AG04450 (cell line): ENCODE results near the gene ST3GAL6. TPM values are rescaled to one million over a fixed set of nuclear protein-coding genes. Genes with fewer than 3 reads are reported as not detected.
A peak's percentile ranks its signal among the peaks of the same experiment; 100 is the strongest.

ENCODE experiments used
- CTCF ChIA-PET: fragments of 300-600, 350-600 bp; formaldehyde crosslinking; extraction: SDS; loops from one replicate; lab custom pipeline; 2022; ENCODE audit warnings: antibody characterized with exemption, inconsistent platforms; lab: Charles Lee
- POLR2A ChIA-PET: fragments of 350-600 bp; formaldehyde crosslinking; extraction: SDS; loops from one replicate; lab custom pipeline; 2021; ENCODE audit warnings: antibody characterized with exemption, inconsistent platforms; lab: Yijun Ruan, JAX
- DNase-seq: peaks from one replicate; pipeline ENCODE4 v3.0.0-alpha.2; 2011; ENCODE audit warnings: low read depth, low spot score
- H3K27ac ChIP-seq: one replicate; pipeline ENCODE4 v1.5.1; 2012; ENCODE audit warnings: low read depth, low read length, control low read depth
- H3K27me3 ChIP-seq: one replicate; pipeline ENCODE4 v1.6.0; 2012; ENCODE audit warnings: low read length; ENCODE audit not compliant: control insufficient read depth, insufficient read depth
- H3K4me3 ChIP-seq: 2 replicates; pipeline ENCODE4 v1.5.1; 2011; ENCODE audit warnings: mild to moderate bottlenecking, low read depth, low read length, control low read depth
- H3K9me3 ChIP-seq: 2 replicates; pipeline ENCODE4 v1.5.1; 2012; ENCODE audit warnings: low read length; ENCODE audit not compliant: control insufficient read depth, insufficient read depth
- polyA plus RNA-seq: library from polyadenylated mRNA; depleted of rRNA; stranded (reverse); fragments of >200 nt; gene quantifications from 2 replicates; pipeline ENCODE4 v1.2.3, GENCODE V29; 2011
- TF ChIP-seq, protein P1 (sequence below): IDR thresholded peaks from 2 replicates; pipeline ENCODE4 v1.5.1; 2011; ENCODE audit warnings: low read depth, low read length, control low read depth, inconsistent platforms

ST3GAL6 gene
- polyA plus RNA-seq, 1 experiment, result 1.9 TPM

DNA sequence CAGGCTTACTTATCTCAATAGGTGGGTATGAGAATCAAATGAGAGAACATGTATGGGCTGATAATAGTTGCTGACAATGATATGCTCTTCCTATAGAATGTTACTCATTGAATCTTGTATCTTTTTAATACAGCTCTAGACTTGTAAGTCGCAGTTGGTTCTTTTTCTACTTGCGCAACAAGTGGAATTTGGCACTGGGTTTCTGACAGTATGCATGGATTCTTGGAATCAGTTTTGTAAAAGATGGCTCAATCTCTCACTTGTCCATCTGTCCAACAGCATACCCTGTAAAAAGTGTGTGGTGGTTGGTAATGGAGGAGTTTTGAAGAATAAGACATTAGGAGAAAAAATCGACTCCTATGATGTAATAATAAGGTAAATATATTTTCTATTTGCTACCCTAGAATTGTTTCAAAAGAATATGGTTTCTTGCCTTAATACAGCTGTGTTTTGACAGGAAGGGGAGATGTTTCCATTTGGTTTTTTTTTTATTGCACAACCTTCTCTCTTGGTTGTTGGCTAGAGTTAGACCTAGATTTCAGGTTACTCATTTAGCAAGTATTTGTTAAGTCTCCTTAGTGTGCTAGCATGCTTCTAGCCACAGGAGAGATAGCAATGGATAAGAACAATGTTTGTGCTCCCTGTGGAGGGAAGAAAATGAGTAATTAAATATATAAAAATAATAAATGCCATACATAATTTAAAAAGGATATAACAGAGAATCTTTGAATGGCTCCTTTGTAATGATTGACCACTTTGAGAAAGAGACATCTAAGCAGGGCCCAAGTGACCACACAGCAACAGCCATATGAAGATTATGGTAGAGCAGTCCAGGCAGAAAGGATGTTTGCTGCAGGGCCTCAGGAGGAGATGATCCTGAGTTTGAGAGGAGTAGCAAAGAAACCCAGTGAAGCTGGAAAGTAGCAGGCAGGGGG lies 21.8 kb downstream of the ST3GAL6 start:
- TF ChIP-seq, protein P1, sequence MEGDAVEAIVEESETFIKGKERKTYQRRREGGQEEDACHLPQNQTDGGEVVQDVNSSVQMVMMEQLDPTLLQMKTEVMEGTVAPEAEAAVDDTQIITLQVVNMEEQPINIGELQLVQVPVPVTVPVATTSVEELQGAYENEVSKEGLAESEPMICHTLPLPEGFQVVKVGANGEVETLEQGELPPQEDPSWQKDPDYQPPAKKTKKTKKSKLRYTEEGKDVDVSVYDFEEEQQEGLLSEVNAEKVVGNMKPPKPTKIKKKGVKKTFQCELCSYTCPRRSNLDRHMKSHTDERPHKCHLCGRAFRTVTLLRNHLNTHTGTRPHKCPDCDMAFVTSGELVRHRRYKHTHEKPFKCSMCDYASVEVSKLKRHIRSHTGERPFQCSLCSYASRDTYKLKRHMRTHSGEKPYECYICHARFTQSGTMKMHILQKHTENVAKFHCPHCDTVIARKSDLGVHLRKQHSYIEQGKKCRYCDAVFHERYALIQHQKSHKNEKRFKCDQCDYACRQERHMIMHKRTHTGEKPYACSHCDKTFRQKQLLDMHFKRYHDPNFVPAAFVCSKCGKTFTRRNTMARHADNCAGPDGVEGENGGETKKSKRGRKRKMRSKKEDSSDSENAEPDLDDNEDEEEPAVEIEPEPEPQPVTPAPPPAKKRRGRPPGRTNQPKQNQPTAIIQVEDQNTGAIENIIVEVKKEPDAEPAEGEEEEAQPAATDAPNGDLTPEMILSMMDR, result no peak
- Histone ChIP-seq H3K9me3 (no peaks in the 10 kb centered on the region), H3K27ac (peak overlapping the region; percentile 72), H3K4me3 (no peak overlapping the region), H3K27me3 (no peaks in the 10 kb centered on the region)
- ChIA-PET CTCF (interaction anchor here (0.5 to 3.2 kb wide), 4 partner anchors 80 to 209 kb away, joined by 3 to 12 read pairs (median 6); no protein-coding TSS in a partner anchor), POLR2A (interaction anchor here (0.7 kb wide), 1 partner anchor 191 kb away, joined by 3 read pairs; the partner anchor contains the start of gene CPOX)
- peak; percentile 84 for DNase-seq

DNA sequence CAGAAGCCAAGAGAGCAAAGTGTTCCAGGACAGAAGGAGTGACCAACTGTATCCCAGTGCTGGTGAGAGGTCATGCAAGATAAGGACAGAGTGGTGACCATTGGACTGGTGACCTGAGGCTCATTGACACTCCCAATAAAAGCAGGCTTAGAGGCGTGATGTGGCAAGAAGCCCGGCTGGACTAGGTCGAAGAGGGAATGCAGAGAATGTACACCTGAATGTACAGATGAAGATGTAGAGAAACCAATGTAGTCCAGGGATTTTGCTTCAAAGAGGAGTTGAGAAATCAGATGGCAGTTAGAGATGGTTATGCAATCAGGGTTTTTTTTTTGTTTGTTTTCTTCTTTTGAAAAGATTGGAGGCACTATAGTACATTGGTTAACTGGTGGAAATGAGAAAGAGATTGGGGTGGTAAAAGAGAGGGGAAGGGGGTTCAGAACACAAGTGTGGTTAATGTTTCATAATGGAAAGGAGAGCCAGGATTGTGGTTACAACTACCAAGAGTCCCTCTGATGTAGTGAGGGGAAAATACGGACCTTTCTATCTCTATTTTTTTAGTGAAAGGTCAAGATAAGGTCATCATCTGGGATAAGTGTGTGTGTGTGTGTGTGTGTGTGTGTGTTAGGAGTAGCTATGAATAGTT lies 23.3 kb downstream of the ST3GAL6 start:
- no peaks in the 10 kb centered on the region for H3K9me3 ChIP-seq
- DNase-seq, result no peak
- TF ChIP-seq, protein P1, result no peak
- CTCF ChIA-PET, result interaction anchor here (0.6 to 3.2 kb wide), 2 partner anchors 190 to 201 kb away, joined by 5 to 12 read pairs; no protein-coding TSS in a partner anchor
- H3K4me3 ChIP-seq, result no peak overlapping the region
- POLR2A ChIA-PET, result no interaction called here
- no peak overlapping the region for H3K27ac ChIP-seq
- no peaks in the 10 kb centered on the region for H3K27me3 ChIP-seq

DNA sequence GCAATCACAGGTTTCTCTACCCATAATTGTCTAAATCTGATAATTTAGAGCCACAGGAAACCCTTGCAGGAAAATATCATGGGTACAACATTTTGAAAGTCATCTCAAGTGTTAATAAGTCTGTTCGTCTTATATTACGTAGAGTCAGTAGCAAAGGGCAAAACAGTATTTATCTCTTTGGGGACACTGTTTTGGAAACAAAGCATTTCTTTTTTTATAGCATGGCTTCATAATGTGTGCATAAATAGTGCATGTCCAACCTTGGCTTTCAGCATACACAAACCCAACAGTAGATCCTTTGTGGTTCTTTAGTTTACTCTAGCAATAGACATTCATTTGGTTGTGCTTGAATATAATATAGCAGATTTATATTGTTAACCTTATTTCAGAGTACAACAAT lies 24.0 kb downstream of the ST3GAL6 start:
- ChIA-PET POLR2A (no interaction called here), CTCF (interaction anchor here (0.6 kb wide), 1 partner anchor 202 kb away, joined by 5 read pairs; no protein-coding TSS in a partner anchor)
- Histone ChIP-seq H3K4me3 (no peak overlapping the region), H3K9me3 (no peaks in the 10 kb centered on the region), H3K27ac (no peak overlapping the region), H3K27me3 (no peaks in the 10 kb centered on the region)
- TF ChIP-seq, protein P1, result no peak
- DNase-seq, result no peak

DNA sequence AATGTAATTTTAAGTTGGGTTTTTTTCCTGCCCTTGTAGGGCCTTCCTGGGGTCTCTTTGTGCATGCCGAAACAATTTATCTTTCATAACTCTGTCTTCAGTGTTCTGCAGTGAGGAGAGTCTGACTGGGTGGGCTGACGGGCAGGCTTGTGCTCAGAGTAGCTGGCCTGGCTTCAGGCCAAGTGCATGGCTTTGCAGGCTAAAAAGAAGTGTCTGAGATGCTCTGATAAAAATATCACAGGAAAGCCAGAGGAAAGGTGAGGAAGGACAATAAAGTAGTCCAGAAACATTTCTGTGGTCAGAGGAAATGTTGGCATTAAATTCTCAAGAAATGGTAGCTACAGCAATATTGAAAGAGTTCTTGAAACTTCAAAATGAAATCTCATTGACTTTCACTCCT lies 25.5 kb downstream of the ST3GAL6 start:
- ChIA-PET POLR2A (no interaction called here), CTCF (interaction anchor here (1.4 kb wide), 1 partner anchor 186 kb away, joined by 6 read pairs; no protein-coding TSS in a partner anchor)
- Histone ChIP-seq H3K27me3 (no peaks in the 10 kb centered on the region), H3K4me3 (no peak overlapping the region), H3K9me3 (no peaks in the 10 kb centered on the region), H3K27ac (no peak overlapping the region)
- no peak for DNase-seq
- TF ChIP-seq, protein P1, result no peak
